Kidney epithelial cell (primary cell): Measurements from ENCODE around the gene PTX4. TPM values are rescaled to one million over a fixed set of nuclear protein-coding genes. Genes with fewer than 3 reads are reported as not detected.

ENCODE experiments used
- DNase-seq: peaks from one replicate; pipeline ENCODE4 v3.0.0-alpha.2; 2010; ENCODE audit warnings: low read depth
- H3K27me3 ChIP-seq: 2 replicates; pipeline ENCODE4 v1.6.0; 2011; ENCODE audit warnings: low read length; ENCODE audit not compliant: control insufficient read depth, insufficient read depth
- H3K36me3 ChIP-seq: 2 replicates; pipeline ENCODE4 v1.5.1; 2011; ENCODE audit warnings: low read length; ENCODE audit not compliant: control insufficient read depth, insufficient read depth
- H3K4me3 ChIP-seq: 2 replicates; pipeline ENCODE4 v1.5.1; 2011; ENCODE audit warnings: low read depth, mild to moderate bottlenecking, control low read depth, low read length
- CTCF ChIP-seq: IDR thresholded peaks from 2 replicates; pipeline ENCODE4 v1.5.1; 2011; ENCODE audit warnings: mild to moderate bottlenecking, moderate library complexity, low read length, control low read depth, inconsistent platforms; ENCODE audit not compliant: insufficient read depth, poor library complexity, severe bottlenecking
- total RNA-seq: library from RNA; depleted of rRNA; stranded (reverse); fragments of >200 nt; gene quantifications from 2 replicates; pipeline ENCODE4 v1.2.3, GENCODE V29; 2015

Gene PTX4
- total RNA-seq, 1 donor from 2014 or later, result not detected

GRCh38 chr16:1525871-1526607, 37.3 kb upstream of the PTX4 start:
- peaks cover under 1% of the 10 kb centered on the region for H3K27me3 ChIP-seq
- H3K36me3 ChIP-seq, result no peaks in the 10 kb centered on the region
- no peak for DNase-seq
- H3K4me3 ChIP-seq, result no peak overlapping the region
- TF ChIP-seq CTCF, result no peak

GRCh38 chr16:1524366-1524765, 35.6 kb upstream of the PTX4 start:
- no peak for TF ChIP-seq CTCF
- Histone ChIP-seq H3K4me3 (no peak overlapping the region), H3K36me3 (no peaks in the 10 kb centered on the region), H3K27me3 (no peaks in the 10 kb centered on the region)
- DNase-seq, result no peak

- Histone ChIP-seq H3K27me3 (no peaks in the 10 kb centered on the region), H3K36me3 (no peaks in the 10 kb centered on the region), H3K4me3 (no peak overlapping the region)
- no peak for DNase-seq
- no peak for TF ChIP-seq CTCF
These were observed 35.0 kb upstream of the PTX4 start for GRCh38 chr16:1523581-1524245.

- no peak for DNase-seq
- TF ChIP-seq CTCF, result no peak
- no peaks in the 10 kb centered on the region for H3K36me3 ChIP-seq
- no peaks in the 10 kb centered on the region for H3K27me3 ChIP-seq
- H3K4me3 ChIP-seq, result no peak overlapping the region
These were observed 31.7 kb upstream of the PTX4 start for GRCh38 chr16:1520461-1520860.

- H3K36me3 ChIP-seq, result no peaks in the 10 kb centered on the region
- DNase-seq, result no peak
- no peak overlapping the region for H3K4me3 ChIP-seq
- H3K27me3 ChIP-seq, result no peaks in the 10 kb centered on the region
- no peak for TF ChIP-seq CTCF
These were observed 31.1 kb upstream of the PTX4 start for GRCh38 chr16:1519831-1520230.
